GM21447 (cell line): Measurements from ENCODE around the gene APOO.
"Not testable (repeated sequence)": the region's sequence is repeated elsewhere in the genome, so short reads cannot be mapped to it uniquely, and the experiment has no call there.

Source experiments
- ATAC-seq: cut with Tn5 transposase; IDR thresholded peaks from one replicate; pipeline ENCODE4 v1.9.1; 2021; ENCODE audit not compliant: unreplicated experiment

Gene APOO

GRCh38 chrX:23904096-23904495, 3.6 kb downstream of the APOO start:
- no peak for ATAC-seq

- ATAC-seq = no peak
Observed at GRCh38 chrX:23902419-23902818, 5.3 kb downstream of the APOO start.

- ATAC-seq = peak; percentile 69
Observed at GRCh38 chrX:23901805-23902204, 5.9 kb downstream of the APOO start.

- no peak for ATAC-seq
Observed at GRCh38 chrX:23901060-23901459, 6.7 kb downstream of the APOO start.

- no peak for ATAC-seq
Observed at GRCh38 chrX:23900220-23900797, 7.4 kb downstream of the APOO start.

- ATAC-seq = no peak
Observed at GRCh38 chrX:23898412-23898959, 9.3 kb downstream of the APOO start.

- no peak for ATAC-seq
Observed at GRCh38 chrX:23896981-23897380, 10.8 kb downstream of the APOO start.

GRCh38 chrX:23896539-23896938, 11.2 kb downstream of the APOO start:
- not testable (repeated sequence) for ATAC-seq

- ATAC-seq = not testable (repeated sequence)
Observed at GRCh38 chrX:23894993-23895392, 12.7 kb downstream of the APOO start.

- ATAC-seq = no peak
Observed at GRCh38 chrX:23890933-23891332, 16.8 kb downstream of the APOO start.

GRCh38 chrX:23888887-23889501, 18.7 kb downstream of the APOO start:
- no peak for ATAC-seq

- ATAC-seq = no peak
Observed at GRCh38 chrX:23887918-23888317, 19.8 kb downstream of the APOO start.

- ATAC-seq = no peak
Observed at GRCh38 chrX:23887451-23887850, 20.3 kb downstream of the APOO start.

- ATAC-seq = no peak
Observed at GRCh38 chrX:23885803-23886202, 21.9 kb downstream of the APOO start.

GRCh38 chrX:23884427-23885024, 23.2 kb downstream of the APOO start:
- ATAC-seq = no peak

- ATAC-seq = no peak
Observed at GRCh38 chrX:23883737-23884354, 23.9 kb downstream of the APOO start.

GRCh38 chrX:23879380-23880090, 28.2 kb downstream of the APOO start:
- ATAC-seq = no peak

- no peak for ATAC-seq
Observed at GRCh38 chrX:23871905-23872546, 35.7 kb downstream of the APOO start.

GRCh38 chrX:23870041-23870440, 37.7 kb downstream of the APOO start:
- ATAC-seq = no peak

GRCh38 chrX:23864742-23865326, 42.9 kb downstream of the APOO start:
- no peak for ATAC-seq
